ENCODE results near the gene ESPNL.
"Not testable (repeated sequence)": the region's sequence is repeated elsewhere in the genome, so short reads cannot be mapped to it uniquely, and the experiment has no call there.

The ESPNL gene, protein sequence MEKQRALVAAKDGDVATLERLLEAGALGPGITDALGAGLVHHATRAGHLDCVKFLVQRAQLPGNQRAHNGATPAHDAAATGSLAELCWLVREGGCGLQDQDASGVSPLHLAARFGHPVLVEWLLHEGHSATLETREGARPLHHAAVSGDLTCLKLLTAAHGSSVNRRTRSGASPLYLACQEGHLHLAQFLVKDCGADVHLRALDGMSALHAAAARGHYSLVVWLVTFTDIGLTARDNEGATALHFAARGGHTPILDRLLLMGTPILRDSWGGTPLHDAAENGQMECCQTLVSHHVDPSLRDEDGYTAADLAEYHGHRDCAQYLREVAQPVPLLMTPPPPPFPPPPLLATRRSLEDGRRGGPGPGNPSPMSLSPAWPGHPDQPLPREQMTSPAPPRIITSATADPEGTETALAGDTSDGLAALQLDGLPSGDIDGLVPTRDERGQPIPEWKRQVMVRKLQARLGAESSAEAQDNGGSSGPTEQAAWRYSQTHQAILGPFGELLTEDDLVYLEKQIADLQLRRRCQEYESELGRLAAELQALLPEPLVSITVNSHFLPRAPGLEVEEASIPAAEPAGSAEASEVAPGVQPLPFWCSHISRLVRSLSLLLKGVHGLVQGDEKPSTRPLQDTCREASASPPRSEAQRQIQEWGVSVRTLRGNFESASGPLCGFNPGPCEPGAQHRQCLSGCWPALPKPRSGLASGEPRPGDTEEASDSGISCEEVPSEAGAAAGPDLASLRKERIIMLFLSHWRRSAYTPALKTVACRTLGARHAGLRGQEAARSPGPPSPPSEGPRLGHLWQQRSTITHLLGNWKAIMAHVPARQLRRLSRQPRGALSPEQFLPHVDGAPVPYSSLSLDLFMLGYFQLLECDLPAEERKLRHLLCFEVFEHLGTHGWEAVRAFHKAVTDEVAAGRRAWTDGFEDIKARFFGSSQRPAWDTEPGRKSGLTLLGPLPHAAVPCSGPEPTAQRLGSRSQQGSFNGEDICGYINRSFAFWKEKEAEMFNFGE

GRCh38 chr2:238100049-238100820 lies at the start of gene ESPNL:
ESPNL (plus strand) TSS chr2:238100340; CDS start chr2:238100420, 80 bp downstream.
- H3K36me3 Mint-ChIP-seq, result peaks cover 4% of the 10 kb centered on the region
- H3K4me3 Mint-ChIP-seq, result no peak within 1 kb of the TSS
- CTCF ChIA-PET, result no interaction called here
- no peak within 1 kb of the TSS for H3K27ac Mint-ChIP-seq
- no peaks in the 10 kb centered on the region for H3K9me3 Mint-ChIP-seq
- peak; percentile 16 for DNase-seq
- H3K27me3 Mint-ChIP-seq, result peaks cover 4% of the 10 kb centered on the region
- no peaks in the 10 kb centered on the region for H3K4me1 Mint-ChIP-seq

DNA sequence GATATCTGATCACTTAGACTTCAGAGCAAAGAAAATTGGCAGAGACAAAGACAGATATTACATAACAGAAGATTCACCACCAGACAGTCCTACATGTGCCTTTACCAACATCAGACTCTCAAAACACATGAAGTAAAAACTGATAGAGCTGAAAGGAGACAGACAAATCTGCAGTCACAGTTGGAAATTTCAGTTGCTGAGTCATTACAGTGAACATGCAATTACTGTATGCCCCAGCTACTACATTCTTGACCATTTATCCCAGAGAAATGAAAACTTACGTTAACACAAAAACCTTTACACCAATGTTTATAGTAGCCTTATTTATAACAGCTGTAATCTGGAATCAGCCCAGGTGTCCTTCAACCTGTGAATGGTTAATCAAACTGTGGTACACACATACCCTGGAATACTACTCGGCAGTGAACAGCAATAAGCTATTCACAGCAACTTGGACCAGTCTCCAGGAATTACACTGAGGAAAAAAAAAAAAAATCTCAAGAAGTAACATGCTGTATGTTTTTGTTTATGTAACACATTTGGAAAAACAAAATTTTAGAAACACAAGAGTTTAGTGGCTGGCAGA lies 46.9 kb upstream of the ESPNL start:
- Mint-ChIP-seq H3K9me3 (peaks cover 5% of the 10 kb centered on the region), H3K27ac (no peak overlapping the region), H3K4me1 (peaks cover 9% of the 10 kb centered on the region), H3K4me3 (no peak overlapping the region), H3K36me3 (no peaks in the 10 kb centered on the region), H3K27me3 (peaks cover 32% of the 10 kb centered on the region)
- no peak for DNase-seq
- CTCF ChIA-PET, result no interaction called here

- no peaks in the 10 kb centered on the region for H3K9me3 Mint-ChIP-seq
- H3K4me1 Mint-ChIP-seq, result peaks cover 24% of the 10 kb centered on the region
- no peak for DNase-seq
- H3K27ac Mint-ChIP-seq, result no peak overlapping the region
- CTCF ChIA-PET, result no interaction called here
- peaks cover 32% of the 10 kb centered on the region for H3K27me3 Mint-ChIP-seq
- peaks cover 5% of the 10 kb centered on the region for H3K36me3 Mint-ChIP-seq
- H3K4me3 Mint-ChIP-seq, result no peak overlapping the region
These were observed 44.3 kb upstream of the ESPNL start for GRCh38 chr2:238055841-238056240.

GRCh38 chr2:238057696-238058575 lies 42.2 kb upstream of the ESPNL start:
- CTCF ChIA-PET, DNase-seq, H3K27ac Mint-ChIP-seq, H3K4me3 Mint-ChIP-seq, H3K36me3 Mint-ChIP-seq, H3K9me3 Mint-ChIP-seq: not testable (repeated sequence)
- Mint-ChIP-seq H3K27me3 (peaks cover 28% of the 10 kb centered on the region), H3K4me1 (peaks cover 40% of the 10 kb centered on the region)

DNA sequence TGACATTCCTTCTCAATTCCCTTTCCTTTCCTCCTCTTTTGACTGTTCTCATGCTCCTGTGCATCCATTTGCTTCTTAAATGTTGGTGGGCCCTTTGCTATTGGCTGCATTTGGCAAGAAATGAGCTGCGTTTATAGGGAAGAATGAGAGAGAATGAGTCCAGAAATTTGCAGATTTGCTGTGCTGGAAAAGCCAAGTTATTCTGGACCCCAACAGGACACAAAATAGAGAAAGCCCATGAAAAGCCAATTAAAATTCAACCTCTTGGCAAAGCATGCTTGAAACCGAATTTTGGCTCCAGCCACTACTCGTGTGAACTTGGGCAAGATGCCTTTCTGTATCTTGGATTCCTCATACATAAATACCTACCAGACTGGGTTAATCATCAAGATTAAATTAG lies 40.6 kb upstream of the ESPNL start:
- peaks cover 10% of the 10 kb centered on the region for H3K36me3 Mint-ChIP-seq
- H3K27me3 Mint-ChIP-seq, result peaks cover 22% of the 10 kb centered on the region
- H3K9me3 Mint-ChIP-seq, result no peaks in the 10 kb centered on the region
- CTCF ChIA-PET, result no interaction called here
- no peak for DNase-seq
- peaks cover 55% of the 10 kb centered on the region for H3K4me1 Mint-ChIP-seq
- no peak overlapping the region for H3K27ac Mint-ChIP-seq
- peak overlapping the region; percentile 80 for H3K4me3 Mint-ChIP-seq

DNA sequence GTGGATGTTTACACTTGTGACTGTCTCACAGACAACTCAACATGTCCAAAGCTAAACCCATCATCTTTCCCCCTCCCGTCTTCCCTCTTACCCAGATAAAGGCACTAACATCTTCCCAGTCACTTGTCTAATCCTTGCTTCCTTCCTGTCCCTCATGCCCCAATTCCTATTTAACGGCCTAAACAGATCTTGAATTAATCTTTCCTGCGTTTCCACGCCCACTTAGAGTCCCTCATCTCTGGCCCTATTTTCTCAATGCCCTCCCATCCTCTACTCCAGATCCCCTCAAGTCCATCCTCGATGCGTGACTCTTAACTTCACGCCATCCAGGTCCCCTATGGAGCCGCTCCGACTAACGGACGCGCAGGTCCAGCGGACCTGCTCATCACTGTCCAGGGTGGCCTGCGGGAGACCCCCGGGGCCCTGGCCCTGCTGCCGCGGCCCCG lies 40.0 kb upstream of the ESPNL start:
- H3K9me3 Mint-ChIP-seq, result no peaks in the 10 kb centered on the region
- peaks cover 22% of the 10 kb centered on the region for H3K27me3 Mint-ChIP-seq
- CTCF ChIA-PET, result no interaction called here
- peaks cover 14% of the 10 kb centered on the region for H3K36me3 Mint-ChIP-seq
- H3K27ac Mint-ChIP-seq, result peak overlapping the region; percentile 81
- peak overlapping the region; percentile 80 for H3K4me3 Mint-ChIP-seq
- DNase-seq, result no peak
- peaks cover 55% of the 10 kb centered on the region for H3K4me1 Mint-ChIP-seq

DNA sequence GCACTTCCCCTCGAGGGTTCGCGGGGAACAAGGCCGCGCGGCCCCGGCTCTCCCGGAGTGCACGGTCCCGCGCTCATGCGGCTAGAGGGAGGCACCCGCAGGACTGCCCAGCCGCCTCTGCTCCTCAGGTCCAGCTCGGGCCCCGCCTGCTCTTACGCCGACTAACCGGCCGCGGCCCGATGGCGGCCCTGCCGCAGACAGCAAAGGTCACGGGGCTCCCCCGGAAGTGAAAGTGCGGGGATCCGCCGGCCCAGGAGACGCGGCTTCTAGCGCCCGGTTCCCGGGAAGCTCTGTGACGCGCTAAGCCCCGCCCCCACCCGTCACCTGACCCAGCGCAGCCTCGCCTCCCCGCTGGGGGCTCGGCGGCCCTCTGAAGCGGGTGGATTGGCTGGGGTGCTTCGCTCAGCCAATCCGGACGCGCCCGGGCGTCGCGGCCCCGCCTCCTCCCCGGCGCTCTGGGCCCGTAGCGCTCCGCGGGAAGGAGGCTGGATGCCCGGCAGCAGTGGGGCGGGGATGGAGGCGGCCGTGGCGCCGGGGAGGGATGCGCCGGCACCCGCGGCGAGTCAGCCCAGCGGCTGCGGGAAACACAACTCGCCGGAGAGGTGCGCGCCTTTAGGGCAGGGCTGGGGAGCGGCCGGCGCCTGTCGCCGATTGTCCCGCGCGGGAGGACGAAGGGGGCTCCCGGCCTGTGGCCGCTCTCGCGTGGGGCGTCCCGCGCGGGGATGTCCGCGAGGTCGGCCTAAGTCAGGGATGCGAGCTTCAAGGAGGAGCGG lies 39.4 kb upstream of the ESPNL start, which contains the start of gene SCLY:
Gene SCLY, plus strand, starts transcription at position 460 of the 773 bp plus-strand sequence. Its CDS starts 54 bp downstream, at position 514.
- no peaks in the 10 kb centered on the region for H3K9me3 Mint-ChIP-seq
- peaks cover 55% of the 10 kb centered on the region for H3K4me1 Mint-ChIP-seq
- CTCF ChIA-PET, result interaction anchor here (0.7 to 1.0 kb wide), 3 partner anchors 8 to 92 kb away, joined by 3 to 4 read pairs (median 3); no protein-coding TSS in a partner anchor
- H3K27me3 Mint-ChIP-seq, result peaks cover 21% of the 10 kb centered on the region
- peak; percentile 98 for DNase-seq
- peak within 1 kb of the TSS; percentile 80 for H3K4me3 Mint-ChIP-seq
- peaks cover 18% of the 10 kb centered on the region for H3K36me3 Mint-ChIP-seq
- H3K27ac Mint-ChIP-seq, result peak within 1 kb of the TSS; percentile 87

DNA sequence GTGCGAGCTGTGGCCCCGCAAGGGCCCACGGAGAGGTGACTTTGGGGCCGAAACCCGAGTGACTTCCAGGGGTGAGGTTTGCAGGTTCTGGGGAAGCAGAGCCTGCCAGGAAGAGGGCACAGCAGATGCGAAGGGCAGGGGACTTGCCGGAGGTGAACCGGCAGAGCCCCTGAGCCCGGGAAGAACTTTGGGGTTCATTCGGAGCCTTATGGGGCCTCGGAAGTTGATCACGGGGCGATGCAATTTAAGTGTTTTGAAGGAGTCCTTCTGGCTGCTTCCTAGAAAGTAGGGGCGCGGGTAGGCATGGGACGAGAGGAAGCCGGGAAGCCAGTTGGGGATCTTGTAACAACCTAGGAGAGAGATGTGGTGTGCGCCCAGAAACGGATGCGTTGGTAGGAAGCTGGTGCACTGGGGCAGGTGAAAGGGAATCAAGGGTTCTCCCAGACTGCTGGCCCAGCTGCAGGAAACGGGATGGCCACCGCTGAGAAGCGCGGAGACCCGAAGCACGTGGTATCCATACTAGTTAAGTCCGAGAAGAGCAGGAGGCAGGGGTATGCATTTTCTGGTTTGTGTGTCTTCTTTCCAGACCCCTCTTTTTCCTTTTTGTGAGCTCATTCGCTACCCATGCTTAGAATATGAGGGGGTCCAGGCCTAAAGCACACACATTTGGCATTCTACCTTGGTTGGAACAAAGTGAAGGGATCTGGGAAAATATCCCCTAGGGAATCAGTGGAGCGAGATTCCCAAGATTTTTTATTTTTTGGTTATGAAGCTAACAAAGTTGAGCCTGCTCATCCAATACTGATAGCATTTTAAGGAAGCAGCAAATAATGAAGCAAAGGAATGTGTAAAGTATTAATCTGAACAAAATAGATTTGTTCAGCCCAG lies 38.6 kb upstream of the ESPNL start:
- H3K9me3 Mint-ChIP-seq, result peaks cover 6% of the 10 kb centered on the region
- peaks cover 13% of the 10 kb centered on the region for H3K27me3 Mint-ChIP-seq
- CTCF ChIA-PET, result interaction anchor here (0.7 to 1.0 kb wide), 3 partner anchors 7 to 93 kb away, joined by 3 to 4 read pairs (median 3); no protein-coding TSS in a partner anchor
- peak; percentile 42 for DNase-seq
- peak overlapping the region; percentile 80 for H3K4me3 Mint-ChIP-seq
- H3K36me3 Mint-ChIP-seq, result peaks cover 25% of the 10 kb centered on the region
- H3K4me1 Mint-ChIP-seq, result peaks cover 58% of the 10 kb centered on the region
- H3K27ac Mint-ChIP-seq, result peak overlapping the region; percentile 55

GRCh38 chr2:238063414-238064189 lies 36.5 kb upstream of the ESPNL start:
- Mint-ChIP-seq H3K4me3 (no peak overlapping the region), H3K4me1 (peaks cover 69% of the 10 kb centered on the region), H3K36me3 (peaks cover 45% of the 10 kb centered on the region), H3K27me3 (no peaks in the 10 kb centered on the region), H3K27ac (no peak overlapping the region), H3K9me3 (peaks cover 14% of the 10 kb centered on the region)
- no peak for DNase-seq
- CTCF ChIA-PET, result no interaction called here

GRCh38 chr2:238064376-238064775 lies 35.8 kb upstream of the ESPNL start:
- Mint-ChIP-seq H3K27ac (no peak overlapping the region), H3K4me1 (peaks cover 72% of the 10 kb centered on the region), H3K27me3 (no peaks in the 10 kb centered on the region), H3K36me3 (peaks cover 48% of the 10 kb centered on the region), H3K4me3 (no peak overlapping the region), H3K9me3 (peaks cover 14% of the 10 kb centered on the region)
- DNase-seq, result no peak
- CTCF ChIA-PET, result no interaction called here

Measured in activated naive CD4-positive, alpha-beta T cell treated with anti-CD3 and anti-CD28 coated beads, Interleukin-2, amount 10 ng/mL, durations not matched to agents 7 days and 5 days (primary cell).